CD14-positive monocyte (primary cell): ENCODE results near the gene USPL1. TPM values are rescaled to one million over a fixed set of nuclear protein-coding genes. Genes with fewer than 3 reads are reported as not detected.

Experiments used
- DNase-seq, 3 donors: peaks; one replicate each; pipeline ENCODE4 v3.0.0-alpha.2; 2011 to 2022
- H2AFZ ChIP-seq: 2 replicates; pipeline ENCODE4 v1.6.0; 2012; ENCODE audit warnings: mild to moderate bottlenecking, low read depth, low read length, inconsistent platforms; ENCODE audit not compliant: insufficient read depth, poor library complexity, severe bottlenecking
- H3K27ac ChIP-seq, 2 donors: 1 replicate in 1 of 2; 2 replicates in 1 of 2; pipeline ENCODE4 v1.5.1; 2012 to 2013; ENCODE audit warnings: low read length in 2 of 2, control low read depth in 1 of 2, inconsistent platforms in 1 of 2, low read depth in 1 of 2, mild to moderate bottlenecking in 1 of 2
- H3K27me3 ChIP-seq, 2 donors: one replicate each; pipeline versions ENCODE4 v1.6.0 to v1.6.1; 2011 to 2013; ENCODE audit warnings: low read length in 2 of 2; ENCODE audit not compliant: control insufficient read depth in 2 of 2, insufficient read depth in 2 of 2
- H3K36me3 ChIP-seq, 2 donors: replicated peaks in 1 of 2; 1 replicate in 1 of 2; 2 replicates in 1 of 2; pipeline versions ENCODE4 v1.5.1 to v1.6.1; 2012 to 2013; ENCODE audit warnings: low read length in 2 of 2, control low read depth in 1 of 2, inconsistent platforms in 1 of 2, mild to moderate bottlenecking in 1 of 2; ENCODE audit not compliant: insufficient read depth in 2 of 2, control insufficient read depth in 1 of 2
- H3K4me1 ChIP-seq, 2 donors: 1 replicate in 1 of 2; 2 replicates in 1 of 2; pipeline versions ENCODE4 v1.5.1 to v1.6.1; 2012 to 2013; ENCODE audit warnings: low read length in 2 of 2, control low read depth in 1 of 2, inconsistent platforms in 1 of 2, mild to moderate bottlenecking in 1 of 2, moderate library complexity in 1 of 2; ENCODE audit not compliant: insufficient read depth in 2 of 2, control insufficient read depth in 1 of 2
- H3K4me2 ChIP-seq: replicated peaks from 2 replicates; pipeline ENCODE3; 2012; ENCODE audit warnings: low read length, moderate library complexity, mild to moderate bottlenecking; ENCODE audit not compliant: poor library complexity, severe bottlenecking; ENCODE audit errors: extremely low read depth
- H3K4me3 ChIP-seq, 3 experiments: fragments of 200-600 bp in 1 of 3; sonication (generic) in 1 of 3; replicated peaks in 1 of 3; 1 replicate in 2 of 3; 2 replicates in 1 of 3; pipeline ENCODE4 v1.5.1; 2011 to 2013; ENCODE audit warnings: low read length in 3 of 3, mild to moderate bottlenecking in 3 of 3, control low read depth in 2 of 3, low read depth in 2 of 3, inconsistent platforms in 1 of 3, moderate library complexity in 1 of 3
- H3K79me2 ChIP-seq: 2 replicates; pipeline ENCODE4 v1.6.0; 2012; ENCODE audit warnings: mild to moderate bottlenecking, control low read depth, inconsistent platforms, low read length, moderate library complexity; ENCODE audit not compliant: insufficient read depth
- H3K9ac ChIP-seq: 2 replicates; pipeline ENCODE4 v1.6.0; 2017; ENCODE audit warnings: low read length, mild to moderate bottlenecking; ENCODE audit not compliant: insufficient read depth, poor library complexity, severe bottlenecking
- H3K9me3 ChIP-seq, 2 donors: replicated peaks in 1 of 2; 1 replicate in 1 of 2; 2 replicates in 1 of 2; pipeline versions ENCODE4 v1.5.1 to v1.6.1; 2012 to 2013; ENCODE audit warnings: low read length in 2 of 2, control low read depth in 1 of 2; ENCODE audit not compliant: control insufficient read depth in 1 of 2, insufficient read depth in 1 of 2
- H4K20me1 ChIP-seq: 2 replicates; pipeline ENCODE4 v1.6.0; 2012; ENCODE audit warnings: mild to moderate bottlenecking, low read length, control low read depth, moderate library complexity; ENCODE audit not compliant: insufficient read depth
- H3K27ac Mint-ChIP-seq, 7 donors: one replicate each; pipeline ENCODE4 v1.8.0; 2020; ENCODE audit warnings: mild to moderate bottlenecking in 7 of 7, mixed read lengths in 7 of 7, moderate library complexity in 6 of 7, inconsistent platforms in 2 of 7
- H3K27me3 Mint-ChIP-seq, 3 donors: one replicate each; pipeline ENCODE4 v1.8.0; 2021 to 2022; ENCODE audit warnings: low read depth in 3 of 3, mild to moderate bottlenecking in 3 of 3, mixed read lengths in 3 of 3, moderate library complexity in 3 of 3, inconsistent platforms in 1 of 3
- H3K36me3 Mint-ChIP-seq, 2 donors: one replicate each; pipeline ENCODE4 v1.8.0; 2020; ENCODE audit warnings: mixed read lengths in 2 of 2, inconsistent platforms in 1 of 2, mild to moderate bottlenecking in 1 of 2
- H3K4me1 Mint-ChIP-seq: one replicate; pipeline ENCODE4 v1.8.0; 2020; ENCODE audit warnings: mild to moderate bottlenecking, mixed read lengths
- H3K4me3 Mint-ChIP-seq, 2 donors: one replicate each; pipeline ENCODE4 v1.8.0; 2020; ENCODE audit warnings: mild to moderate bottlenecking in 2 of 2, mixed read lengths in 2 of 2, moderate library complexity in 1 of 2
- H3K9me3 Mint-ChIP-seq, 7 donors: one replicate each; pipeline ENCODE4 v1.8.0; 2020 to 2022; ENCODE audit warnings: mixed read lengths in 7 of 7, mild to moderate bottlenecking in 6 of 7, moderate library complexity in 6 of 7, inconsistent platforms in 2 of 7
- CTCF ChIP-seq: fragments of 200-600 bp; IDR thresholded peaks from one replicate; pipeline ENCODE4 v1.8.0; 2022; ENCODE audit warnings: antibody characterized with exemption, mild to moderate bottlenecking
- WGBS: methylation state at CpG from one replicate; pipeline ENCODE4 v1.1.5; 2013; ENCODE audit warnings: missing lambda C conversion rate; ENCODE audit not compliant: insufficient coverage; 5-methylcytosine and 5-hydroxymethylcytosine counted together
- intact Hi-C, 2 donors: fragments of 100-400 bp; cut with micrococcal nuclease; formaldehyde crosslinking; loops; one replicate each; pipeline versions ENCODE4 v1.15.0 to v1.15.1; 2023
- polyA plus RNA-seq, 3 donors: library from polyadenylated mRNA; depleted of rRNA in 1 of 3; unstranded in 2 of 3; stranded (reverse) in 1 of 3; fragments of 300-500 nt in 2 of 3; fragments of >200 nt in 1 of 3; fragmentation: Illumina TruSeq in 2 of 3; gene quantifications; 1 replicate in 2 of 3; 2 replicates in 1 of 3; pipeline ENCODE4 v1.2.3, GENCODE V29; 2012 to 2021

Gene USPL1
- polyA plus RNA-seq, 3 donors, result 3.9 to 20.5 (median 5.5) TPM

DNA sequence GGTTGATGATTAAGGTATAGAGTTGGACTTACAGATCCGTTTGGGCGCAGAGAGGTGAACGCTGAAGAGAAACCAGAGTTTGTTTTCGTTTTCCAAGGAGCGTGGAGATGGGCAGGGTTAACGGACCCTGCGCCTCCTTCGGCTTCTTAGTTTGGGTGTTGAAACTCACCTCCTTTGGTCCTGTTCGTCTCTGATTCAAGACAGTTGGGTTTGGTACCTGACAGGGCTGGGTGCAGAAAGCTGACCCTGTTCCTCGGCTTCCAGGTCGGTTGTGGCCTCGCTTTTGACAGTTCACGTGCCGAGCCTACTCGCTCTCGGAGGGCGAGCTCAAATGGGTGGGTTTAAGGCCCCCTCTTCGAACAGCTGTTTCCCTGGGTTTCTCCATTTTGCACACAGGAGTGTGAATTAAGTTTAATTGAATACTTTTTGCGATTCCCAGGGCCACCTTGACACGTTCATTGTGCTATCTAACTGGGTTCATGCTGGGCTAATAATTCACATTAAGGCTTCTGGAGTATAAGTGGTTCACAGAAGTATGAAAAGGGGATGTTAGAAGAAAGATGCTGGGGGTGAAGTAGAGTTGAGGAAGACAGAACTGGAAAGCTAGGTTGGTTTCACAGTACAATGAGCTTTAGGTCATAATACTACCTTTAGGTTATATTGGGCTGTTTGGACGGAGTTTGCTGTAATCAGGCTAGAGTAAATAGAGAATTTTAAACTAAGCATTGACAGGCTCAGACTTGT, 638 bp downstream of the USPL1 start:
- Histone ChIP-seq H3K9ac (peak overlapping the region; percentile 75), H3K9me3 (no peaks in the 10 kb centered on the region), H4K20me1 (peaks cover 13% of the 10 kb centered on the region), H2AFZ (peak overlapping the region; percentile 74), H3K4me3 (peak overlapping the region; percentile 95 to 100 (median 98)), H3K36me3 (peaks cover 16 to 18% of the 10 kb centered on the region in 2 donors), H3K4me2 (peak overlapping the region; percentile 97), H3K79me2 (peaks cover 75% of the 10 kb centered on the region), H3K4me1 (peaks cover 28 to 34% of the 10 kb centered on the region in 2 donors), H3K27ac (peak overlapping the region; percentile 86 to 88), H3K27me3 (no peaks in the 10 kb centered on the region)
- Mint-ChIP-seq H3K4me1 (peaks cover 5% of the 10 kb centered on the region), H3K36me3 (peaks cover 19 to 22% of the 10 kb centered on the region in 2 donors), H3K27ac (no peak overlapping the region), H3K4me3 (no peak overlapping the region), H3K27me3 (no peaks in the 10 kb centered on the region), H3K9me3 (no peaks in the 10 kb centered on the region)
- intact Hi-C loops, result loop anchor here (5.0 to 10.0 kb wide), 6 partner anchors 41 to 774 kb away; partner anchors contain the start of genes ALOX5AP (in 1 of the 2) and HMGB1 (in 1 of the 2)
- peak in 2 of 3 donors; percentile 26 to 34 for DNase-seq
- under 1% methylated on average over 20 of the region's 21 CpGs for WGBS
- TF ChIP-seq CTCF, result no peak

DNA sequence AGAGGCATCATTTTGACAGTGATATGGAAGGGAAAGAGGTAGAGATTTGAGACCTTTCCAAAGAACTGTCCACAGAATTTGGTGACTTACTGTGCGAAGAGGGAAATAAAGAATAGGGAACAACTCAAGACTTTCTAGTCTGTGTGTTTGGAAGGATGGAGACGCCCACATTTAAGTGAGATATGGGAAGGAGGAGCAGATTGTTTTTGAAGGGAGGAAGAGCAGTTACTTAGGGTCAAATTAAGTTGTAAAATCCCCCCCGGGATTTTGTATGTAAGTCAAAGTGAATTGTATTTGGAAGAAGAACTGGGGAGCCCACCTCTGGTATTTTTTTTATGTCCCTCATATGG, 1.2 kb downstream of the USPL1 start:
- H2AFZ ChIP-seq, result no peak overlapping the region
- TF ChIP-seq CTCF, result no peak
- peaks cover 5% of the 10 kb centered on the region for H3K4me1 Mint-ChIP-seq

More for the DNA sequence above, 1.2 kb downstream of the USPL1 start:
- Histone ChIP-seq H3K4me3 (peak overlapping the region; percentile 95 to 100 (median 98)), H3K36me3 (peaks cover 22 to 23% of the 10 kb centered on the region in 2 donors), H3K27ac (peak overlapping the region in 1 of 2 donors; percentile 86), H3K4me2 (peak overlapping the region; percentile 97), H4K20me1 (peaks cover 13% of the 10 kb centered on the region), H3K9me3 (no peaks in the 10 kb centered on the region), H3K9ac (no peak overlapping the region), H3K27me3 (no peaks in the 10 kb centered on the region), H3K79me2 (peaks cover 81% of the 10 kb centered on the region), H3K4me1 (peaks cover 28 to 34% of the 10 kb centered on the region in 2 donors)
- peaks cover 24% of the 10 kb centered on the region in 2 donors for H3K36me3 Mint-ChIP-seq
- H3K9me3 Mint-ChIP-seq, result no peaks in the 10 kb centered on the region
- 0% methylated on average over 1 of the region's 3 CpGs for WGBS
- H3K4me3 Mint-ChIP-seq, result no peak overlapping the region
- DNase-seq, result peak; percentile 13 to 28 (median 25)
- intact Hi-C loops, result loop anchor here (5.0 to 10.0 kb wide), 6 partner anchors 42 to 774 kb away; partner anchors contain the start of genes ALOX5AP (in 1 of the 2) and HMGB1 (in 1 of the 2)
- H3K27ac Mint-ChIP-seq, result no peak overlapping the region
- no peaks in the 10 kb centered on the region for H3K27me3 Mint-ChIP-seq
